A673 (cell line): ENCODE data around the gene KRT27.

Experiments
- CTCF ChIP-seq: fragments of 300-800, 200-600 bp; sonication (generic); conservative IDR thresholded peaks from 2 replicates; pipeline ENCODE4 v1.5.1; 2017; ENCODE audit warnings: low read depth, mild to moderate bottlenecking, antibody characterized with exemption, low read length, moderate library complexity, mixed read lengths
- EZH2 ChIP-seq: fragments of 200-600 bp; sonication (generic); IDR thresholded peaks from 2 replicates; pipeline ENCODE4 v1.6.1; 2017; ENCODE audit warnings: borderline replicate concordance, low read depth, mild to moderate bottlenecking, mixed read lengths, antibody characterized with exemption, low read length; ENCODE audit not compliant: poor library complexity, severe bottlenecking

- TF ChIP-seq EZH2 (no peak), CTCF (no peak)
Measured at GRCh38 chr17:40765657-40766056, 16.7 kb downstream of the KRT27 start.
